ENCODE results near the gene NCF4.

Gene NCF4

GRCh38 chr22:36865346-36865745 lies 4.5 kb downstream of the NCF4 start:
- DNase-seq: no peak

- DNase-seq: no peak
Measured at GRCh38 chr22:36867695-36868094, 6.9 kb downstream of the NCF4 start.

- no peak for DNase-seq
Measured at GRCh38 chr22:36868546-36869181, 7.9 kb downstream of the NCF4 start.

GRCh38 chr22:36870250-36870649 lies 9.4 kb downstream of the NCF4 start:
- DNase-seq: no peak

GRCh38 chr22:36871669-36872081 lies 10.9 kb downstream of the NCF4 start:
- no peak for DNase-seq

GRCh38 chr22:36872084-36872483 lies 11.3 kb downstream of the NCF4 start:
- no peak for DNase-seq

GRCh38 chr22:36872866-36873498 lies 12.2 kb downstream of the NCF4 start:
- no peak for DNase-seq

- no peak for DNase-seq
Measured at GRCh38 chr22:36873614-36874308, 13.0 kb downstream of the NCF4 start.

- no peak for DNase-seq
Measured at GRCh38 chr22:36874309-36874696, 13.5 kb downstream of the NCF4 start.

GRCh38 chr22:36874736-36875135 lies 13.9 kb downstream of the NCF4 start:
- no peak for DNase-seq

GRCh38 chr22:36875741-36876140 lies 14.9 kb downstream of the NCF4 start:
- DNase-seq: no peak

GRCh38 chr22:36879775-36880174 lies 19.0 kb downstream of the NCF4 start:
- DNase-seq: no peak

- DNase-seq: no peak
Measured at GRCh38 chr22:36881504-36882245, 20.9 kb downstream of the NCF4 start.

GRCh38 chr22:36884349-36885158 lies 23.7 kb downstream of the NCF4 start:
- DNase-seq: no peak

GRCh38 chr22:36885474-36885873 lies 24.7 kb downstream of the NCF4 start:
- no peak for DNase-seq

- DNase-seq: no peak
Measured at GRCh38 chr22:36886016-36886415, 25.2 kb downstream of the NCF4 start.

GRCh38 chr22:36887162-36887561 lies 26.4 kb downstream of the NCF4 start:
- DNase-seq: no peak

GRCh38 chr22:36891646-36892045 lies 30.8 kb downstream of the NCF4 start:
- DNase-seq: no peak

GRCh38 chr22:36892292-36892691 lies 31.5 kb downstream of the NCF4 start:
- no peak for DNase-seq

- no peak for DNase-seq
Measured at GRCh38 chr22:36893262-36893661, 32.5 kb downstream of the NCF4 start.

GRCh38 chr22:36894266-36894665 lies 33.5 kb downstream of the NCF4 start:
- no peak for DNase-seq

- DNase-seq: no peak
Measured at GRCh38 chr22:36897611-36898010, 36.8 kb downstream of the NCF4 start.

- DNase-seq: no peak
Measured at GRCh38 chr22:36898690-36899089, 37.9 kb downstream of the NCF4 start.

All from NCI-H1436 treated with DMSO at 0.1 percent for 48 hours (cell line).